ENCODE measurements around the gene MTHFD2L. TPM values are rescaled to one million over a fixed set of nuclear protein-coding genes. Genes with fewer than 3 reads are reported as not detected.

The MTHFD2L gene
- polyA plus RNA-seq, 3 donors = 4.3 to 7.0 (median 4.8) TPM

DNA sequence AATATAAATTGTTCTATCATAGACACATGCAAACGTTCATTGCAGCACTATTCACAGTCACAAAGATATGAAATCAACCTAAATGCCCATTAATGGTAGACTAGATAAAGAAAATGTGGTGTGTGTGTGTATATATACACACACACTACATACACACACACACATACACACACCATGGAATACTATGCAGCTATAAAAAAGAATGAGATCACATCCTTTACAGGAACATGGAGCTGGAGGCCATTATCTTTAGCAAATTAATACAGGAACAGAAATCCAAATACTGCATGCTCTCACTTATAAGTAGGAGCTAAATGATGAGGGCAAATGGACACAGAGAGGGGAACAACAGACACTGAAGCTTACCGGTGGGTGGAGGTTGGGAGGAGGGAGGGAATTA is 65.2 kb downstream of the MTHFD2L start:
- intact Hi-C loops (cut with micrococcal nuclease) = no loop called here
- no peaks in the 10 kb centered on the region for H3K9me3 ChIP-seq (replicated peaks in 1 of 2; ENCODE audit: control insufficient read depth in 1 of 2, insufficient read depth in 1 of 2, low read length in 2 of 2)
- H3K27ac ChIP-seq (ENCODE audit: low read depth in 1 of 2, low read length in 2 of 2) = no peak overlapping the region
- Mint-ChIP-seq H3K4me1 (peaks cover 17% of the 10 kb centered on the region), H3K27me3 (ENCODE audit: low read depth in 3 of 3) (peaks cover 0 to 1% (median 0%) of the 10 kb centered on the region in 3 donors), H3K4me3 (no peak overlapping the region), H3K36me3 (no peaks in the 10 kb centered on the region), H3K27ac (peak overlapping the region in 4 of 7 donors; percentile 33 to 58 (median 40)), H3K9me3 (no peaks in the 10 kb centered on the region)
- no peak overlapping the region for H3K4me3 ChIP-seq (replicated peaks in 1 of 3; ENCODE audit: low read depth in 2 of 3, low read length in 3 of 3)
- H3K4me1 ChIP-seq (ENCODE audit: control insufficient read depth in 1 of 2, insufficient read depth in 2 of 2, low read length in 2 of 2) = peaks cover 8 to 9% of the 10 kb centered on the region in 2 donors
- DNase-seq = no peak
- TF ChIP-seq, protein P1, sequence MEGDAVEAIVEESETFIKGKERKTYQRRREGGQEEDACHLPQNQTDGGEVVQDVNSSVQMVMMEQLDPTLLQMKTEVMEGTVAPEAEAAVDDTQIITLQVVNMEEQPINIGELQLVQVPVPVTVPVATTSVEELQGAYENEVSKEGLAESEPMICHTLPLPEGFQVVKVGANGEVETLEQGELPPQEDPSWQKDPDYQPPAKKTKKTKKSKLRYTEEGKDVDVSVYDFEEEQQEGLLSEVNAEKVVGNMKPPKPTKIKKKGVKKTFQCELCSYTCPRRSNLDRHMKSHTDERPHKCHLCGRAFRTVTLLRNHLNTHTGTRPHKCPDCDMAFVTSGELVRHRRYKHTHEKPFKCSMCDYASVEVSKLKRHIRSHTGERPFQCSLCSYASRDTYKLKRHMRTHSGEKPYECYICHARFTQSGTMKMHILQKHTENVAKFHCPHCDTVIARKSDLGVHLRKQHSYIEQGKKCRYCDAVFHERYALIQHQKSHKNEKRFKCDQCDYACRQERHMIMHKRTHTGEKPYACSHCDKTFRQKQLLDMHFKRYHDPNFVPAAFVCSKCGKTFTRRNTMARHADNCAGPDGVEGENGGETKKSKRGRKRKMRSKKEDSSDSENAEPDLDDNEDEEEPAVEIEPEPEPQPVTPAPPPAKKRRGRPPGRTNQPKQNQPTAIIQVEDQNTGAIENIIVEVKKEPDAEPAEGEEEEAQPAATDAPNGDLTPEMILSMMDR (IDR thresholded peaks at IDR 0.05) = no peak
- WGBS (ENCODE audit: insufficient coverage) = no CpG with 5 or more reads among the region's 2 CpGs
- H3K27me3 ChIP-seq (ENCODE audit: control insufficient read depth in 2 of 2, insufficient read depth in 2 of 2, low read length in 2 of 2) = no peaks in the 10 kb centered on the region
- no peak overlapping the region for H3K4me2 ChIP-seq (replicated peaks; ENCODE audit: extremely low read depth, low read length, poor library complexity, severe bottlenecking)
- no peak overlapping the region for H3K9ac ChIP-seq (ENCODE audit: insufficient read depth, low read length, poor library complexity, severe bottlenecking)
- no peak overlapping the region for H2AFZ ChIP-seq (ENCODE audit: insufficient read depth, low read depth, low read length, poor library complexity, severe bottlenecking)
- no peaks in the 10 kb centered on the region for H3K79me2 ChIP-seq (ENCODE audit: insufficient read depth, low read length)
- H4K20me1 ChIP-seq (ENCODE audit: insufficient read depth, low read length) = no peaks in the 10 kb centered on the region
- no peaks in the 10 kb centered on the region for H3K36me3 ChIP-seq (replicated peaks in 1 of 2; ENCODE audit: control insufficient read depth in 1 of 2, insufficient read depth in 2 of 2, low read length in 2 of 2)

DNA sequence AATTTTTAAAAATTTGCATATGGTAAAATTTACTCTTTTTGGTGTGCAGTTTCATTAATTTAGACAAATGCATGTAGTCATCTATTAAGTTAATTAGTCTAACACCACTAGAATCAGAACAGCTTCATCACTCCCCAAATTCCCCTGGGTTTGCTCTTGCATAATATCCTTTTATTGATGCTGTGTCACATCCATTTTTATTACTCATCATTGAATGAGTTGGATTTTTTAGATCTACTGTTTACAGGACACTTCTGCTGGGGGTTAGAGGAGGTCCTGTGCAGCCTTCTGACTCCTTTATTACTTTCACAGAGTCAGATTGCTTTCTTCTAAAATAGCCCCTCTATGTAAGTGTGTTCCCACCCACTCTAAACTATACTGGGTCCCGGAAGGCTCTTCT is 65.9 kb downstream of the MTHFD2L start:
- Histone ChIP-seq H3K4me2 (replicated peaks; ENCODE audit: extremely low read depth, low read length, poor library complexity, severe bottlenecking) (peak overlapping the region; percentile 12), H3K9me3 (replicated peaks in 1 of 2; ENCODE audit: control insufficient read depth in 1 of 2, insufficient read depth in 1 of 2, low read length in 2 of 2) (no peaks in the 10 kb centered on the region), H3K79me2 (ENCODE audit: insufficient read depth, low read length) (no peaks in the 10 kb centered on the region), H3K9ac (ENCODE audit: insufficient read depth, low read length, poor library complexity, severe bottlenecking) (no peak overlapping the region), H3K27me3 (ENCODE audit: control insufficient read depth in 2 of 2, insufficient read depth in 2 of 2, low read length in 2 of 2) (no peaks in the 10 kb centered on the region), H3K27ac (ENCODE audit: low read depth in 1 of 2, low read length in 2 of 2) (peak overlapping the region in 1 of 2 donors; percentile 43), H3K4me3 (replicated peaks in 1 of 3; ENCODE audit: low read depth in 2 of 3, low read length in 3 of 3) (no peak overlapping the region), H3K4me1 (ENCODE audit: control insufficient read depth in 1 of 2, insufficient read depth in 2 of 2, low read length in 2 of 2) (peaks cover 8 to 9% of the 10 kb centered on the region in 2 donors), H3K36me3 (replicated peaks in 1 of 2; ENCODE audit: control insufficient read depth in 1 of 2, insufficient read depth in 2 of 2, low read length in 2 of 2) (no peaks in the 10 kb centered on the region), H4K20me1 (ENCODE audit: insufficient read depth, low read length) (no peaks in the 10 kb centered on the region), H2AFZ (ENCODE audit: insufficient read depth, low read depth, low read length, poor library complexity, severe bottlenecking) (no peak overlapping the region)
- H3K27ac Mint-ChIP-seq = peak overlapping the region; percentile 24 to 87 (median 86)
- H3K4me1 Mint-ChIP-seq = peaks cover 17% of the 10 kb centered on the region
- H3K9me3 Mint-ChIP-seq = no peaks in the 10 kb centered on the region
- no peaks in the 10 kb centered on the region for H3K36me3 Mint-ChIP-seq
- peaks cover 0 to 1% (median 0%) of the 10 kb centered on the region in 3 donors for H3K27me3 Mint-ChIP-seq (ENCODE audit: low read depth in 3 of 3)
- DNase-seq = peak; percentile 66 to 90 (median 81)
- WGBS (ENCODE audit: insufficient coverage) = no CpG with 5 or more reads among the region's 1 CpG
- H3K4me3 Mint-ChIP-seq = no peak overlapping the region
- intact Hi-C loops (cut with micrococcal nuclease) = no loop called here
- TF ChIP-seq, protein P1 (IDR thresholded peaks at IDR 0.05) = no peak

Measured in CD14-positive monocyte (primary cell).